Gastrocnemius medialis (tissue), 4 donors: ENCODE measurements around the gene P2RY4. TPM values are rescaled to one million over a fixed set of nuclear protein-coding genes. Genes with fewer than 3 reads are reported as not detected.

Experiments used
- ATAC-seq, 2 donors: fragments of 150-250 bp; one replicate each; pipeline ENCODE4 v1.9.1; 2016
- DNase-seq, 2 donors: peaks; one replicate each; pipeline ENCODE4 v3.0.0-alpha.2; 2019
- H3K27ac ChIP-seq, 4 donors: fragments of 200-600 bp; sonication (generic); 1 replicate in 1 of 4; 2 replicates in 3 of 4; pipeline ENCODE4 v1.5.1; 2016 to 2018; ENCODE audit warnings: mild to moderate bottlenecking in 2 of 4, moderate library complexity in 1 of 4
- H3K27me3 ChIP-seq, 3 donors: fragments of 200-600 bp; sonication (generic) in 2 of 3; 1 replicate in 1 of 3; 2 replicates in 2 of 3; pipeline versions ENCODE4 v1.5.1 to v1.6.0; 2016 to 2019; ENCODE audit warnings: mild to moderate bottlenecking in 1 of 3, moderate library complexity in 1 of 3
- H3K36me3 ChIP-seq, 2 donors: fragments of 200-600 bp; sonication (generic) in 1 of 2; one replicate each; pipeline ENCODE4 v1.5.1; 2017 to 2018
- H3K4me1 ChIP-seq, 2 donors: fragments of 200-600 bp; sonication (generic) in 1 of 2; one replicate each; pipeline ENCODE4 v1.5.1; 2016 to 2017; ENCODE audit warnings: mild to moderate bottlenecking in 2 of 2
- H3K4me3 ChIP-seq, 4 donors: fragments of 200-600 bp; sonication (generic) in 3 of 4; 1 replicate in 1 of 4; 2 replicates in 3 of 4; pipeline ENCODE4 v1.5.1; 2016 to 2019; ENCODE audit warnings: mild to moderate bottlenecking in 2 of 4
- H3K9me3 ChIP-seq, 3 donors: fragments of 200-600 bp; sonication (generic) in 2 of 3; 1 replicate in 1 of 3; 2 replicates in 2 of 3; pipeline ENCODE4 v1.5.1; 2016 to 2019
- CTCF ChIP-seq, 5 experiments: fragments of 450-650 bp in 3 of 5; fragments of 200-600 bp in 2 of 5; sonication (generic) in 2 of 5; IDR thresholded peaks in 4 of 5; conservative IDR thresholded peaks in 1 of 5; 1 replicate in 4 of 5; 2 replicates in 1 of 5; pipeline ENCODE4 v1.5.1; 2016 to 2019; ENCODE audit warnings: antibody characterized with exemption in 5 of 5, mild to moderate bottlenecking in 3 of 5, moderate library complexity in 3 of 5
- POLR2A ChIP-seq, 2 donors: fragments of 450-650 bp; IDR thresholded peaks; one replicate each; pipeline ENCODE4 v1.6.1; 2017; ENCODE audit warnings: antibody characterized with exemption in 2 of 2, mild to moderate bottlenecking in 2 of 2, moderate library complexity in 2 of 2
- in situ Hi-C, 4 donors: fragments of 200-750 bp; cut with MboI; loops; one replicate each; pipeline versions ENCODE4 v1.15.0 to v1.8.0; 2017; ENCODE audit warnings: low sequenced_read_pairs in 4 of 4
- intact Hi-C: fragments of 100-400 bp; cut with DNase I; formaldehyde crosslinking; loops from one replicate; pipeline ENCODE4 v1.15.1; 2023; ENCODE audit warnings: low total_unique reads
- total RNA-seq, 4 donors: library from RNA; depleted of rRNA; stranded (reverse); fragments of >200 nt; gene quantifications; one replicate each; pipeline versions ENCODE4 v1.1.0 to v1.2.3, GENCODE V29; 2016

P2RY4 gene
- total RNA-seq, 4 donors from 2014 or later, result not detected

- Histone ChIP-seq H3K36me3 (no peaks in the 10 kb centered on the region), H3K9me3 (no peaks in the 10 kb centered on the region), H3K4me3 (no peak overlapping the region), H3K27me3 (no peaks in the 10 kb centered on the region), H3K4me1 (no peaks in the 10 kb centered on the region), H3K27ac (no peak overlapping the region)
- DNase-seq (no peak), ATAC-seq (no peak)
- TF ChIP-seq CTCF (IDR thresholded peaks at IDR 0.05 in 4 of 5, conservative IDR thresholded peaks at IDR 0.05 in 1 of 5), result no peak
- TF ChIP-seq POLR2A (IDR thresholded peaks at IDR 0.05), result no peak
- in situ Hi-C loops (no loop called here), intact Hi-C loops (no loop called here)
Observed at GRCh38 chrX:70255452-70255851, 4.6 kb downstream of the P2RY4 start.

GRCh38 chrX:70254909-70255308 lies 5.1 kb downstream of the P2RY4 start:
- no peak for DNase-seq
- intact Hi-C loops, result no loop called here
- in situ Hi-C loops, result no loop called here
- no peaks in the 10 kb centered on the region for H3K27me3 ChIP-seq
- no peak overlapping the region for H3K27ac ChIP-seq
- TF ChIP-seq POLR2A (IDR thresholded peaks at IDR 0.05) (no peak), CTCF (IDR thresholded peaks at IDR 0.05 in 4 of 5, conservative IDR thresholded peaks at IDR 0.05 in 1 of 5) (no peak)
- no peak for ATAC-seq
- H3K36me3 ChIP-seq, result no peaks in the 10 kb centered on the region
- H3K4me1 ChIP-seq, result no peaks in the 10 kb centered on the region
- no peak overlapping the region for H3K4me3 ChIP-seq
- H3K9me3 ChIP-seq, result no peaks in the 10 kb centered on the region

- intact Hi-C loops, result no loop called here
- TF ChIP-seq CTCF (IDR thresholded peaks at IDR 0.05 in 4 of 5, conservative IDR thresholded peaks at IDR 0.05 in 1 of 5) (no peak), POLR2A (IDR thresholded peaks at IDR 0.05) (no peak)
- Histone ChIP-seq H3K27ac (no peak overlapping the region), H3K36me3 (no peaks in the 10 kb centered on the region), H3K9me3 (no peaks in the 10 kb centered on the region), H3K4me1 (no peaks in the 10 kb centered on the region), H3K4me3 (no peak overlapping the region), H3K27me3 (no peaks in the 10 kb centered on the region)
- in situ Hi-C loops, result no loop called here
- ATAC-seq (no peak), DNase-seq (no peak)
Observed at GRCh38 chrX:70254063-70254400, 6.0 kb downstream of the P2RY4 start.

GRCh38 chrX:70253377-70254062 lies 6.5 kb downstream of the P2RY4 start:
- no peak for ATAC-seq
- intact Hi-C loops, result no loop called here
- DNase-seq, result no peak
- no peaks in the 10 kb centered on the region for H3K9me3 ChIP-seq
- no peak overlapping the region for H3K4me3 ChIP-seq
- no peaks in the 10 kb centered on the region for H3K36me3 ChIP-seq
- H3K27me3 ChIP-seq, result no peaks in the 10 kb centered on the region
- no peaks in the 10 kb centered on the region for H3K4me1 ChIP-seq
- in situ Hi-C loops, result no loop called here
- H3K27ac ChIP-seq, result no peak overlapping the region
- TF ChIP-seq CTCF (IDR thresholded peaks at IDR 0.05 in 4 of 5, conservative IDR thresholded peaks at IDR 0.05 in 1 of 5) (no peak), POLR2A (IDR thresholded peaks at IDR 0.05) (no peak)

GRCh38 chrX:70252491-70252890 lies 7.5 kb downstream of the P2RY4 start:
- intact Hi-C loops, result no loop called here
- Histone ChIP-seq H3K36me3 (no peaks in the 10 kb centered on the region), H3K4me3 (no peak overlapping the region), H3K27me3 (no peaks in the 10 kb centered on the region), H3K9me3 (no peaks in the 10 kb centered on the region), H3K27ac (no peak overlapping the region), H3K4me1 (no peaks in the 10 kb centered on the region)
- ATAC-seq (no peak), DNase-seq (no peak)
- in situ Hi-C loops, result no loop called here
- TF ChIP-seq CTCF (IDR thresholded peaks at IDR 0.05 in 4 of 5, conservative IDR thresholded peaks at IDR 0.05 in 1 of 5) (no peak), POLR2A (IDR thresholded peaks at IDR 0.05) (no peak)
